IMR-90 (cell line): ENCODE results near the gene MYORG. TPM values are rescaled to one million over a fixed set of nuclear protein-coding genes. Genes with fewer than 3 reads are reported as not detected.

Experiments
- ATAC-seq: fragments of 200-7000 bp; cut with Tn5 transposase; 2 replicates; pipeline ENCODE4 v1.9.1; 2020; ENCODE audit warnings: low read depth, mild to moderate bottlenecking, moderate library complexity
- BruUV-seq: library from RNA; stranded (reverse); fragments of 400-500 nt; replicated peaks from 2 replicates; lab custom pipeline; 2021; lab: Mats Ljungman, UMichigan
- CTCF ChIA-PET: fragments of 300-600 bp; formaldehyde crosslinking; extraction: SDS; loops from one replicate; lab custom pipeline; 2021; ENCODE audit warnings: antibody characterized with exemption; lab: Yijun Ruan, JAX
- POLR2A ChIA-PET: fragments of 300-600 bp; sonication (Branson Sonifier 250); formaldehyde crosslinking; loops from one replicate; lab custom pipeline; 2022; ENCODE audit warnings: antibody characterized with exemption; ENCODE audit not compliant: unreplicated experiment; lab: Charles Lee
- DNase-seq: peaks from one replicate; pipeline ENCODE4 v3.0.0; 2013
- H2AFZ ChIP-seq: replicated peaks from 2 replicates; pipeline ENCODE3; 2013; ENCODE audit warnings: low read length, mild to moderate bottlenecking; ENCODE audit not compliant: poor library complexity
- H2AK5ac ChIP-seq: 2 replicates; pipeline ENCODE4 v1.6.1; 2013; ENCODE audit warnings: low read depth, low read length, inconsistent platforms
- H2AK9ac ChIP-seq: replicated peaks from 2 replicates; pipeline ENCODE3; 2013; ENCODE audit warnings: mild to moderate bottlenecking, low read depth, low read length, moderate library complexity; ENCODE audit not compliant: poor library complexity
- H2BK120ac ChIP-seq: 2 replicates; pipeline ENCODE4 v1.6.1; 2013; ENCODE audit warnings: low read depth, low read length, inconsistent platforms
- H2BK15ac ChIP-seq: 3 replicates; pipeline ENCODE4 v1.6.1; 2013; ENCODE audit warnings: low read depth, low read length, inconsistent platforms
- H2BK20ac ChIP-seq: 2 replicates; pipeline ENCODE4 v1.6.1; 2013; ENCODE audit warnings: low read depth, mild to moderate bottlenecking, inconsistent platforms, low read length, moderate library complexity
- H2BK5ac ChIP-seq: 2 replicates; pipeline ENCODE4 v1.6.1; 2013; ENCODE audit warnings: mild to moderate bottlenecking, low read depth, low read length, inconsistent platforms; ENCODE audit not compliant: poor library complexity, severe bottlenecking
- H3K14ac ChIP-seq: replicated peaks from 2 replicates; pipeline ENCODE4 v1.6.1; 2013; ENCODE audit warnings: low read depth, low read length, inconsistent platforms
- H3K18ac ChIP-seq: 2 replicates; pipeline ENCODE4 v1.6.1; 2013; ENCODE audit warnings: low read depth, low read length, control low read depth
- H3K23ac ChIP-seq: 2 replicates; pipeline ENCODE4 v1.6.1; 2013; ENCODE audit warnings: low read depth, low read length, inconsistent platforms
- H3K27ac ChIP-seq: 2 replicates; pipeline ENCODE4 v1.5.1; 2013; ENCODE audit warnings: mild to moderate bottlenecking, control low read depth, low read length; ENCODE audit not compliant: insufficient read depth
- H3K27me3 ChIP-seq: 2 replicates; pipeline ENCODE4 v1.6.1; 2013; ENCODE audit warnings: low read length; ENCODE audit not compliant: control insufficient read depth, insufficient read depth
- H3K36me3 ChIP-seq: 2 replicates; pipeline ENCODE4 v1.6.1; 2013; ENCODE audit warnings: low read length, mixed read lengths; ENCODE audit not compliant: control insufficient read depth, insufficient read depth
- H3K4ac ChIP-seq: 2 replicates; pipeline ENCODE4 v1.6.1; 2013; ENCODE audit warnings: low read depth, low read length, inconsistent platforms
- H3K4me1 ChIP-seq: 2 replicates; pipeline ENCODE4 v1.6.1; 2013; ENCODE audit warnings: low read length, mixed read lengths; ENCODE audit not compliant: control insufficient read depth, insufficient read depth
- H3K4me2 ChIP-seq: 2 replicates; pipeline ENCODE4 v1.6.1; 2013; ENCODE audit warnings: low read depth, mild to moderate bottlenecking, control low read depth, low read length, moderate library complexity
- H3K4me3 ChIP-seq: 2 replicates; pipeline ENCODE4 v1.5.1; 2013; ENCODE audit warnings: low read depth, mild to moderate bottlenecking, control low read depth, low read length, moderate library complexity; ENCODE audit not compliant: insufficient read depth
- H3K56ac ChIP-seq: 2 replicates; pipeline ENCODE4 v1.6.1; 2013; ENCODE audit warnings: low read length, inconsistent platforms; ENCODE audit not compliant: insufficient read depth; ENCODE audit errors: extremely low read depth
- H3K79me1 ChIP-seq, 2 experiments: 2 replicates each; pipeline ENCODE4 v1.6.1; 2013; ENCODE audit warnings: low read length in 2 of 2, inconsistent platforms in 1 of 2, low read depth in 1 of 2
- H3K9ac ChIP-seq: 2 replicates; pipeline ENCODE4 v1.6.1; 2013; ENCODE audit warnings: low read depth, low read length, control low read depth
- H3K9me1 ChIP-seq: 2 replicates; pipeline ENCODE4 v1.6.1; 2013; ENCODE audit warnings: low read length, inconsistent platforms; ENCODE audit not compliant: insufficient read depth
- H3K9me3 ChIP-seq: 2 replicates; pipeline ENCODE4 v1.6.1; 2013; ENCODE audit warnings: low read length; ENCODE audit not compliant: control insufficient read depth, insufficient read depth
- H4K20me1 ChIP-seq: 2 replicates; pipeline ENCODE4 v1.6.1; 2013; ENCODE audit warnings: low read length, inconsistent platforms; ENCODE audit not compliant: insufficient read depth
- H4K5ac ChIP-seq: 2 replicates; pipeline ENCODE4 v1.6.1; 2013; ENCODE audit warnings: mild to moderate bottlenecking, low read depth, low read length, control low read depth
- H4K8ac ChIP-seq, 2 experiments: 2 replicates each; pipeline ENCODE4 v1.6.1; 2013; ENCODE audit warnings: low read depth in 2 of 2, low read length in 2 of 2, control low read depth in 1 of 2, inconsistent platforms in 1 of 2
- H4K91ac ChIP-seq: 2 replicates; pipeline ENCODE4 v1.6.1; 2013; ENCODE audit warnings: low read depth, low read length, inconsistent platforms; ENCODE audit not compliant: insufficient read depth
- CTCF ChIP-seq: conservative IDR thresholded peaks from 2 replicates; pipeline ENCODE4 v1.5.1; 2012; ENCODE audit warnings: mild to moderate bottlenecking, low read depth, low read length, improper control_type of control experiment
- POLR2A ChIP-seq: IDR thresholded peaks from 2 replicates; pipeline ENCODE4 v1.6.1; 2012; ENCODE audit warnings: mild to moderate bottlenecking, low read depth, low read length
- RAD21 ChIP-seq: IDR thresholded peaks from 2 replicates; pipeline ENCODE4 v1.6.1; 2012; ENCODE audit warnings: low read length, improper control_type of control experiment
- USF2 ChIP-seq: fragments of 150-350 bp; IDR thresholded peaks from 2 replicates; pipeline ENCODE4 v1.6.1; 2017; ENCODE audit warnings: mild to moderate bottlenecking, antibody characterized with exemption, low read length, low read depth
- WGBS, 2 experiments: methylation state at CpG; one replicate each; pipeline versions ENCODE4 v1.1.5 to v1.1.7; 2013; ENCODE audit warnings: missing lambda C conversion rate in 2 of 2; ENCODE audit not compliant: insufficient read length in 1 of 2; ENCODE audit errors: extremely low coverage in 2 of 2; 5-methylcytosine and 5-hydroxymethylcytosine counted together
- dilution Hi-C: fragments of 300-500 bp; cut with HindIII; formaldehyde crosslinking; loops from one replicate; pipeline ENCODE4 v1.14.3; 2018; ENCODE audit warnings: low sequenced_read_pairs; ENCODE audit not compliant: unreplicated experiment
- in situ Hi-C: fragments of 300-500 bp; cut with MboI; formaldehyde crosslinking; loops from 3 replicates; pipeline ENCODE4 v1.14.3; 2019; ENCODE audit warnings: low sequenced_read_pairs, inconsistent platforms, mixed read lengths
- intact Hi-C: fragments of 100-400 bp; cut with micrococcal nuclease; formaldehyde crosslinking; loops from 2 replicates; pipeline ENCODE4 v1.10.0; 2022
- microRNA-seq, 2 experiments: library from miRNA; stranded (forward) in 1 of 2; unstranded in 1 of 2; fragments of 10-50 nt in 1 of 2; fragments of <30 nt in 1 of 2; gene quantifications in 1 of 2; microRNA quantifications in 1 of 2; one replicate each; pipeline versions ENCODE3 to v1.1.0; 2013 to 2020; ENCODE audit not compliant: insufficient read depth in 1 of 2, insufficient read length in 1 of 2, unreplicated experiment in 1 of 2
- polyA plus RNA-seq, 3 experiments: library from polyadenylated mRNA; depleted of rRNA; stranded (reverse); fragments of >200 nt; gene quantifications; 2 replicates each; pipeline ENCODE4 v1.2.3, GENCODE V29; 2012; ENCODE audit warnings: low replicate concordance in 1 of 3
- small RNA-seq, 5 experiments: library from RNA; depleted of rRNA; stranded (forward); fragments of <200 nt; gene quantifications; one replicate each; pipeline ENCODE3, GENCODE V24; 2012
- total RNA-seq: library from RNA; depleted of rRNA; stranded (reverse); fragments of >200 nt; gene quantifications from 2 replicates; pipeline ENCODE4 v1.2.3, GENCODE V29; 2012; rRNA removed

Gene MYORG
- total and polyA plus RNA-seq, 2 of the 4 experiments (the other 2 are of a cell fraction): 0.36 to 0.60 TPM

DNA sequence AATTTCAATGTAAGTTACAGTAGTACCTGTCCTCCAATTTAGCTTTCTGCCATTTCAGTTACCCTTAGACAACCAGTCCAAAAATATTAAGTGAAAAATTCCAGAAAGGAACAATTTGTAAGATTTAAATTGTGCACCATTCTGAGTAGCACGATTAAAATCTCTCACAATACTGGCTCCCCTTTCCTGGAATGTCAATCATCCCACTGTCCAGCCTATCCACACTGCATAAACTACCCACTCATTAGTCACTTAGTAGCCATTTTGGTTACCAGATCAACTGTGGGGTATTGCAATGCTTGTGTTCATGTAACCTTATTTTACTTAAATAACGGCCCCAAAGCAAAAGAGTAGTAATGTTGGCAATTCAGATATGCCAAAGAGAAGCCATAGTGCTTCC is 59.3 kb downstream of the MYORG start:
- H3K9me1 ChIP-seq: peaks cover 5% of the 10 kb centered on the region
- no TSS peak for BruUV-seq
- WGBS, 2 experiments: no CpG with 5 or more reads among the region's 2 CpGs
- H2BK20ac ChIP-seq: no peak overlapping the region
- dilution Hi-C loops: no loop called here
- no peak overlapping the region for H2BK15ac ChIP-seq
- no peak overlapping the region for H3K4ac ChIP-seq
- no peak overlapping the region for H3K4me2 ChIP-seq
- H3K27ac ChIP-seq: no peak overlapping the region
- H3K79me1 ChIP-seq: peaks cover 11 to 17% of the 10 kb centered on the region in 2 experiments; a peak in 3 of 4 replicates
- H4K91ac ChIP-seq: no peak overlapping the region
- in situ Hi-C loops: no loop called here
- intact Hi-C loops: no loop called here
- no peak for TF ChIP-seq CTCF
- no peak for TF ChIP-seq USF2
- no peak for TF ChIP-seq POLR2A
- TF ChIP-seq RAD21: no peak
- no peaks in the 10 kb centered on the region for H3K36me3 ChIP-seq
- ChIA-PET CTCF (interaction anchor here (0.6 kb wide), 1 partner anchor 385 kb away, joined by 6 read pairs; no protein-coding TSS in a partner anchor), POLR2A (no interaction called here)
- no peak overlapping the region for H2BK5ac ChIP-seq
- no peaks in the 10 kb centered on the region for H3K27me3 ChIP-seq
- H3K18ac ChIP-seq: no peak overlapping the region
- no peak overlapping the region for H2BK120ac ChIP-seq
- no peak overlapping the region for H3K14ac ChIP-seq
- no peaks in the 10 kb centered on the region for H3K4me1 ChIP-seq
- no peak overlapping the region for H3K9ac ChIP-seq
- no peak for DNase-seq
- no peaks in the 10 kb centered on the region for H3K9me3 ChIP-seq
- H2AK9ac ChIP-seq: no peak overlapping the region
- no peak overlapping the region for H3K56ac ChIP-seq
- no peak overlapping the region for H4K8ac ChIP-seq
- no peaks in the 10 kb centered on the region for H4K20me1 ChIP-seq
- no peak overlapping the region for H3K4me3 ChIP-seq
- no peak overlapping the region for H4K5ac ChIP-seq
- H2AK5ac ChIP-seq: no peak overlapping the region
- no peak overlapping the region for H3K23ac ChIP-seq
- no peak for ATAC-seq
- no peak overlapping the region for H2AFZ ChIP-seq

Small RNA genes within 50 kb of the gene (microRNA-seq; reads per million reads assigned to microRNA genes)
- not detected for gene RF00019 (ENCODE audit: insufficient read depth, insufficient read length)

Small RNA genes within 50 kb of the gene (small RNA-seq; reads per million reads assigned to genes)
- 0 reads per million in 5 experiments for gene RF00019

Other genes starting within 250 kb of the MYORG start
- 28.3 and 30.6 TPM in 2 replicates for gene UBAP1, start 197.9 kb downstream of the MYORG start, total RNA-seq
- gene UBAP1, start 197.9 kb downstream of the MYORG start, polyA plus RNA-seq (2012; rRNA removed): 35.4 and 37.0 TPM in 2 replicates
- gene KIF24, start 47.6 kb downstream of the MYORG start, total RNA-seq: 2.5 and 3.0 TPM in 2 replicates
- 1.1 and 1.4 TPM in 2 replicates for gene KIF24, start 47.6 kb downstream of the MYORG start, polyA plus RNA-seq (2012; rRNA removed)
- 33.9 and 45.0 TPM in 2 replicates for gene NUDT2, start 47.3 kb downstream of the MYORG start, total RNA-seq
- gene NUDT2, start 47.3 kb downstream of the MYORG start, polyA plus RNA-seq (2012; rRNA removed): 32.8 and 36.6 TPM in 2 replicates
- 4.8 and 5.6 TPM in 2 replicates for gene FAM219A, start 81.7 kb upstream of the MYORG start, total RNA-seq
- gene FAM219A, start 81.7 kb upstream of the MYORG start, polyA plus RNA-seq (2012; rRNA removed): 20.1 and 20.8 TPM in 2 replicates
- gene DNAI1, start 81.9 kb upstream of the MYORG start, total RNA-seq: not detected in 2 replicates
- gene DNAI1, start 81.9 kb upstream of the MYORG start, polyA plus RNA-seq (2012; rRNA removed): not detected in 2 replicates
- gene ENHO, start 146.1 kb upstream of the MYORG start, total RNA-seq: not detected in 2 replicates
- gene ENHO, start 146.1 kb upstream of the MYORG start, polyA plus RNA-seq (2012; rRNA removed): 0.10 TPM in 1 of 2 replicates, not detected in the other
- not detected in 2 replicates for gene CNTFR, start 212.8 kb upstream of the MYORG start, total RNA-seq
- not detected in 2 replicates for gene CNTFR, start 212.8 kb upstream of the MYORG start, polyA plus RNA-seq (2012; rRNA removed)
- gene RPP25L, start 235.2 kb upstream of the MYORG start, total RNA-seq: 13.3 and 20.4 TPM in 2 replicates
- gene RPP25L, start 235.2 kb upstream of the MYORG start, polyA plus RNA-seq (2012; rRNA removed): 26.3 and 27.6 TPM in 2 replicates
- gene DCTN3, start 243.6 kb upstream of the MYORG start, total RNA-seq: 104 and 122 TPM in 2 replicates
- gene DCTN3, start 243.6 kb upstream of the MYORG start, polyA plus RNA-seq (2012; rRNA removed): 183 and 186 TPM in 2 replicates